ENCODE results near the gene ESYT1. TPM values are rescaled to one million over a fixed set of nuclear protein-coding genes. Genes with fewer than 3 reads are reported as not detected.
"Not testable (repeated sequence)": the region's sequence is repeated elsewhere in the genome, so short reads cannot be mapped to it uniquely, and the experiment has no call there.

The ESYT1 gene
- total RNA-seq, 2 donors from 2014 or later, result 25.4 to 74.0 TPM

DNA sequence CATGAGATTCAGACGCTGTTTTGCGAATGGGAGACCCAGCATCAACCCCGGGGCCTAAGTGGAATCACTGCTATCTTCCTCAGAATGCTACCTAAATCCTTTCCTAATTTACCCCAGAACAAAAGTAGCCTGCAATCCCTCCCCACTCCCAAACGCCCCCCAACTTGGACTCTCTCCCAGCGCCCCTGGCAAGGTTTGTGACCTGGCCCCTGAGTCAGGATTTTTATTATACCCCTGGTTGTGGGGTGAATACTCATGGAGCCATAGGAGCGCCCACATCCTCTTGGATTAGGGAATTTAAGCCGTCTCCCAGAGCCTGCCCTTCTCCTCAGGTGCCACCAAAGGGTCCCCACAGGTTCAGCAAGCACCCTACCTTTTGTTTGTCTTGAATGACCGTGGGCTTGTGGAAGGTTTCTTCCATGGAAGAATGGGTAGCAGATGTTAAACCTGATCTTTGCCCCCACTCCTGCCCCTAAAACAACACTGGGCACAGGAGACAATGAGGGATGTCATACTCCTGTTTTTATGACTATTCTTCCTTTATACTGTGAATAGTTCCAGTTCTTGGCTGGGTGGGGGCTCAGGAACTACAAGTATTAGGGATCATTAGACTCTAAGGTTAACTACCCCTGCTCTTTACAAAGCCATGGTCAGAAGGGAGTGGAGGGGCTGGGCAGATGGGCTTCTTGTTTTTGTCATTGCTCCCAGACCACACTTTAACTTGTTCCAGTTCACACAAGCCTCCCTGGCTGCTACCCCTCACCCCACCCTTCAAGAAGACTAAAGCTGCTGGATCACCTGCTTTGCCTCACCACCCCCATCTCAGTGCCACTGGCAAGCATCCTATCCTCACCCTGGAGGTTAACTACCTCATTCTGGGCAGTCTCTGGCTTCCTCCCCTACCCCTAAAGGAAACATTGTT is 24.9 kb downstream of the ESYT1 start:
- Histone ChIP-seq H3K9me3 (no peaks in the 10 kb centered on the region), H3K27me3 (no peaks in the 10 kb centered on the region), H3K4me3 (peak overlapping the region; percentile 61 to 68), H3K4me1 (peaks cover 0 to 22% of the 10 kb centered on the region in 2 donors), H3K27ac (peak overlapping the region; percentile 92 to 94), H3K36me3 (no peaks in the 10 kb centered on the region)
- TF ChIP-seq, protein P1, sequence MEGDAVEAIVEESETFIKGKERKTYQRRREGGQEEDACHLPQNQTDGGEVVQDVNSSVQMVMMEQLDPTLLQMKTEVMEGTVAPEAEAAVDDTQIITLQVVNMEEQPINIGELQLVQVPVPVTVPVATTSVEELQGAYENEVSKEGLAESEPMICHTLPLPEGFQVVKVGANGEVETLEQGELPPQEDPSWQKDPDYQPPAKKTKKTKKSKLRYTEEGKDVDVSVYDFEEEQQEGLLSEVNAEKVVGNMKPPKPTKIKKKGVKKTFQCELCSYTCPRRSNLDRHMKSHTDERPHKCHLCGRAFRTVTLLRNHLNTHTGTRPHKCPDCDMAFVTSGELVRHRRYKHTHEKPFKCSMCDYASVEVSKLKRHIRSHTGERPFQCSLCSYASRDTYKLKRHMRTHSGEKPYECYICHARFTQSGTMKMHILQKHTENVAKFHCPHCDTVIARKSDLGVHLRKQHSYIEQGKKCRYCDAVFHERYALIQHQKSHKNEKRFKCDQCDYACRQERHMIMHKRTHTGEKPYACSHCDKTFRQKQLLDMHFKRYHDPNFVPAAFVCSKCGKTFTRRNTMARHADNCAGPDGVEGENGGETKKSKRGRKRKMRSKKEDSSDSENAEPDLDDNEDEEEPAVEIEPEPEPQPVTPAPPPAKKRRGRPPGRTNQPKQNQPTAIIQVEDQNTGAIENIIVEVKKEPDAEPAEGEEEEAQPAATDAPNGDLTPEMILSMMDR (IDR thresholded peaks at IDR 0.05), result no peak
- no peak for DNase-seq (ENCODE audit: low spot score)

DNA sequence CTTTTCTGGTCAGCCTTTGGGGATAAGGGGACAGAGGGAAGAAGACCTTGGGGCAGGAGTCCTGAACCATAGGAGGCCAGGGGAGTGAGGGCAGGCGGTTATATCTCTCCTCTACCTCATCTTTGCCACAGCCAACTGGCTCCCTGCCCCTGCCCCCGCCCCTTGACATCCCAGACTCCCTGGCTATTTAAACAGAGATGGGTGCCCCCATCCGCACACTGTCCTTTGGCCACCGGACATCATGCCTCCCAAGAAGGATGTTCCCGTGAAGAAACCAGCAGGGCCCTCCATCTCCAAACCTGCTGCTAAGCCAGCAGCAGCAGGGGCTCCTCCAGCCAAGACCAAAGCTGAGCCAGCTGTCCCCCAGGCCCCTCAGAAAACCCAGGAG is 25.6 kb downstream of the ESYT1 start:
- Histone ChIP-seq H3K4me3 (no peak overlapping the region), H3K36me3 (no peaks in the 10 kb centered on the region), H3K27ac (no peak overlapping the region), H3K4me1 (peaks cover 0 to 22% of the 10 kb centered on the region in 2 donors), H3K9me3 (no peaks in the 10 kb centered on the region), H3K27me3 (no peaks in the 10 kb centered on the region)
- TF ChIP-seq, protein P1 (IDR thresholded peaks at IDR 0.05), result no peak
- DNase-seq (ENCODE audit: low spot score), result no peak

DNA sequence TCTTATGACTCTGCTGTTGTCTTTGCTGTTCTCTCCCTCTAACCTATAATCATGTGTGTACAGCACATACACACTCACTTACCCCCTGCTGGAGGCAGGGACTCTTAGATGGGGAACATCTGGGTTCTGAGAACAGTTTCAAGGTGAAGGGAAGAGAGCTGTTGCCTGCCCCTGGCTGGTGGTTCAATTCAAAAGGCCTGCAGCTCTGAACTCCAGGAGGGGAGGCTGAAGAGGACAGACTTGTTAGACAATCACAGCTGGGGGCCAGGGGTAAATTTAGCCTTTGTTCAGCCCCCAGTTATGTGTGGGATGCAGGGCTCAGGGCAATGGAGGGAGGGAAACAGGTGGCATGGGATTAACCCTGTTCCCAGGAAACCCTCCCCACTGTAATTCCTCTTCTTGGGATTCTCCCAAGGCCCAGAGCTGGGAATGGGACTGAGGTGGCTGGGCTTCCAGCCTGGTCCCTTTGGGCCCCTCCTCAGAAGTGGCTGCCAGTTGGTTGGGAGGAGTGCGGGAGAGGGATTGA is 26.2 kb downstream of the ESYT1 start:
- TF ChIP-seq, protein P1 (IDR thresholded peaks at IDR 0.05), result no peak
- peaks cover under 1% of the 10 kb centered on the region for H3K36me3 ChIP-seq
- no peak overlapping the region for H3K27ac ChIP-seq
- H3K27me3 ChIP-seq, result no peaks in the 10 kb centered on the region
- DNase-seq (ENCODE audit: low spot score), result no peak
- peaks cover 0 to 24% of the 10 kb centered on the region in 2 donors for H3K4me1 ChIP-seq
- no peak overlapping the region for H3K4me3 ChIP-seq
- no peaks in the 10 kb centered on the region for H3K9me3 ChIP-seq

DNA sequence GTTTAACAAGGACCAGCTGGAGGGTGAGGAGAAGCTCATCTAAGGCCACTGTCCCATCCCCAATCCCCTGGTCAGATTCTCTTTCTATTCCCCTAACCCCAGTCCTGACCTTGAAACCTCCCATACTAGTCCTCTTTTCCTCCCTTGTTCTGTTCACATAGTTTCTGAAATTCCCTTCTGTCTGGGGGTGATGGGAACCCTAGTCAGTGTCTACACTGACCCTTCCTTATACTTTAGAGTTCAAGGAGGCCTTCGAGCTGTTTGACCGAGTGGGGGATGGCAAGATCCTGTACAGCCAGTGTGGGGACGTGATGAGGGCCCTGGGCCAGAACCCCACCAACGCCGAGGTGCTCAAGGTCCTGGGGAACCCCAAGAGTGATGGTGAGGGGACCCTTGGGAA is 26.8 kb downstream of the ESYT1 start:
- H3K4me1 ChIP-seq, result peaks cover 0 to 29% of the 10 kb centered on the region in 2 donors
- H3K4me3 ChIP-seq, result no peak overlapping the region
- H3K36me3 ChIP-seq, result peaks cover 5% of the 10 kb centered on the region
- no peaks in the 10 kb centered on the region for H3K9me3 ChIP-seq
- H3K27me3 ChIP-seq, result no peaks in the 10 kb centered on the region
- TF ChIP-seq, protein P1 (IDR thresholded peaks at IDR 0.05), result no peak
- DNase-seq (ENCODE audit: low spot score), result no peak
- no peak overlapping the region for H3K27ac ChIP-seq

DNA sequence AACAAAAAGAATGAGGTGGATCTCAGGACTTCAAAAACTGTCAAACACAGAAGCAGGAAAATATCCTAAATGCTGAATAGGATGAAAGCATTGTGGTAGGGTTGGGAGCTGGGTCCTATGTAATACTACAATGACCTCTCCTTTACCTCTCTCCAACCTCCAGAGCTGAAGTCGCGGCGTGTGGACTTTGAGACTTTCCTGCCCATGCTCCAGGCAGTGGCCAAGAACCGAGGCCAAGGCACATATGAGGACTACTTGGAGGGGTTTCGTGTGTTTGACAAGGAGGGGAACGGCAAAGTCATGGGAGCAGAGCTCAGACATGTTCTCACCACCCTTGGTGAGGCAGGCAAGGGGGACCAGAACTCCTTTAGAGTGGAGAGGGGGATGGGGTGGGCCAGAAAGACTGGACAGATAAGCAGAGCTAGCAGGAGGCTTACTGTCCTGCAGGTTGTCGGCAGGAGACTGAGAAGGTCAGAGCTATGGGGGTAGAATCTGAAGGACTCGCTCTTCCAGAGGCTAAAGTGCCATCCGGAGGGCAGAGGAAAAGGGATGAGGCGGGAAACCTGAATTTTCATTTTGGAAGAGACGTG is 27.3 kb downstream of the ESYT1 start:
- Histone ChIP-seq H3K36me3 (peaks cover 11% of the 10 kb centered on the region), H3K4me3 (no peak overlapping the region), H3K9me3 (no peaks in the 10 kb centered on the region), H3K27ac (no peak overlapping the region), H3K27me3 (no peaks in the 10 kb centered on the region), H3K4me1 (peaks cover 0 to 35% of the 10 kb centered on the region in 2 donors)
- DNase-seq (ENCODE audit: low spot score), result no peak
- TF ChIP-seq, protein P1 (IDR thresholded peaks at IDR 0.05), result no peak

DNA sequence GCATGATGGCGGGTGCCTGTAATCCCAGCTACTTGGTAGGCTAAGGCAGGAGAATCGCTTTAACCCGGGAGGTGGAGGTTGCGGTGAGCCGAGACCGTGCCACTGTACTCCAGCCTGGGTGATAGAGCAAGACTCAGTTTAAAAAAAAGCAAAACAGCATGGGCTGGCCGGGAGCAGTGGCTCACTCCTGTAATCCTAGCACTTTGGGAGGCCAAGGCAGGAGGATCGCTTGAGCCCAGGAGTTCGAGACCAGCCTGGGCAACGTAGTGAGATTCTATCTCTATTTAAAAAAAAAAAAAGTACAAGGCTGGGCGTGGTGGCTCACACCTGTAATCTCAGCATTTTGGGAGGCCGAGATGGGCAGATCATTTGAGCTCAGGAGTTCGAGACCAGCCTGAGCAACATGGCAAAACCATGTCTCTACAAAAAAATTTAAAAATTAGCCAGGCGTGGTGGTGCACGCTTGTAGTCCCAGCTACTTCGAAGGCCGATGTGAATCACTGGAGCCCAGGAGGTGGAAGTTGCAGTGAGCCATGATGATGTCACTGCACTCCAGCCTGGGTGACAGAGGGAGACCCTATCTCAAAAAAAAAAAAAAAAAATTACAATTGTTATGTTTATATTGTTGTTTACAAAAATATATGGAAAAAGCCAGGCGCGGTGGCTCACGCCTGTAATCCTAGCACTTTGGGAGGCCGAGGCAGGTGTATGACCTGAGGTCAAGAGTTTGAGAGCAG is 28.6 kb downstream of the ESYT1 start:
- Histone ChIP-seq H3K27ac (peak overlapping the region; percentile 96 to 99), H3K4me3 (peak overlapping the region; percentile 69 to 92), H3K36me3 (peaks cover 23% of the 10 kb centered on the region), H3K4me1 (peaks cover 0 to 42% of the 10 kb centered on the region in 2 donors)
- H3K9me3 ChIP-seq; DNase-seq (ENCODE audit: low spot score); H3K27me3 ChIP-seq: not testable (repeated sequence)

Measured in right atrium auricular region (tissue), 2 donors.